Prostate gland (tissue), 2 donors: Measurements from ENCODE around the gene PDGFA. TPM values are rescaled to one million over a fixed set of nuclear protein-coding genes. Genes with fewer than 3 reads are reported as not detected.

Experiments used
- DNase-seq: peaks from one replicate; pipeline ENCODE4 v3.0.0-alpha.2; 2019; ENCODE audit warnings: low spot score
- H3K27ac ChIP-seq, 2 donors: fragments of 200-600 bp; sonication (generic); 2 replicates each; pipeline ENCODE4 v1.5.1; 2017 to 2019
- H3K27me3 ChIP-seq: fragments of 200-600 bp; sonication (generic); replicated peaks from 2 replicates; pipeline ENCODE4 v1.5.1; 2019; ENCODE audit not compliant: insufficient read depth
- H3K36me3 ChIP-seq, 2 donors: fragments of 200-600 bp; sonication (generic); 1 replicate in 1 of 2; 2 replicates in 1 of 2; pipeline versions ENCODE4 v1.5.1 to v1.8.1; 2017 to 2019
- H3K4me1 ChIP-seq: fragments of 200-600 bp; sonication (generic); replicated peaks from 2 replicates; pipeline ENCODE4 v1.5.1; 2019
- H3K4me3 ChIP-seq, 2 donors: fragments of 200-600 bp; sonication (generic); 2 replicates each; pipeline ENCODE4 v1.5.1; 2017 to 2019
- H3K9me3 ChIP-seq: fragments of 200-600 bp; sonication (generic); 2 replicates; pipeline ENCODE4 v1.5.1; 2017
- POLR2A ChIP-seq: fragments of 450-650 bp; IDR thresholded peaks from one replicate; pipeline ENCODE4 v1.6.1; 2016; ENCODE audit warnings: antibody characterized with exemption, mild to moderate bottlenecking
- POLR2AphosphoS5 ChIP-seq: sonication (generic); formaldehyde crosslinking; IDR thresholded peaks from one replicate; pipeline ENCODE4 v1.6.1; 2017; ENCODE audit warnings: antibody characterized with exemption
- WGBS: methylation state at CpG from one replicate; pipeline ENCODE4 v1.1.5; 2018; 5-methylcytosine and 5-hydroxymethylcytosine counted together
- intact Hi-C: fragments of 100-400 bp; cut with DNase I; formaldehyde crosslinking; loops from one replicate; pipeline ENCODE4 v1.14.2; 2022
- total RNA-seq, 2 donors: library from RNA; depleted of rRNA; stranded (reverse); fragments of >200 nt; gene quantifications; one replicate each; pipeline ENCODE4 v1.1.0, GENCODE V29; 2016
- TF ChIP-seq, protein P1 (sequence below), 4 experiments: fragments of 200-600 bp in 2 of 4; fragments of 450-650 bp in 2 of 4; sonication (generic) in 2 of 4; IDR thresholded peaks; 1 replicate in 3 of 4; 2 replicates in 1 of 4; pipeline ENCODE4 v1.5.1; 2016 to 2019; ENCODE audit warnings: antibody characterized with exemption in 4 of 4, mild to moderate bottlenecking in 2 of 4, moderate library complexity in 2 of 4

Gene PDGFA
- total RNA-seq, 2 donors from 2014 or later: 40.4 to 75.0 TPM

DNA sequence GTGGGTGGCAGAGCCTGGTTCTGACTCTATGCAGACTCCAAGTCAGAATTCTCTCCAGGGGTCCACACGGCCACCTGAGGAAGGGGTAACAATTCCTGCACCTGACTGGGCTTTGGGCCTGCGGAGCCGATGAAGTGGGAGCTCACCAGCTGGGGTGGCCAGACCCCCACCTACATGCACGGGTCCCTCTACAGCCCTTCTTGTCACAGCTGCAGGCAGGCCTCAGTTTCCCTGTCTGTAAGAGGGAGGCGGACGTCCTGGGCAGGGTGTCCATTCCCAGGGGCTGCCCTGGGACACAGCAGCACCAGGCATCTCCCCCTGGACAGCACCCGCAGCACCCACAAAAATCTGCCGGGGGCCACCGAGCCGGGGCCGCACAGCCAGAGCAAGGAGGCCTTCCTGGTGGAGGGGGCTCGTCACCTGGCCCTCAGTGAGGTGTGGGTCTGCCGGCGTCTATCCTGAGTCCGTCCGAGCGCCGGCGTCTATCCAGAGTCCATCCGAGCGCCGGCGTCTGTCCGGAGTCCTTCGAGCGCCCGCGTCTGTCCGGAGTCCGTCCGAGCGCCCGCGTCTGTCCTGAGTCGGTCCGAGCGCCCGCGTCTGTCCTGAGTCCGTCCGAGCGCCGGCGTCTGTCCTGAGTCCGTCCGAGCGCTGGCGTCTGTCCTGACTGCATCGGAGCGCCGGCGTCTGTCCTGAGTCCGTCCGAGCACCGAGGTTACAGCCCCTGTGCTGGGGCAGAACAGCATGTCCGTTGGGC lies 65.1 kb downstream of the PDGFA start:
- WGBS: 91% methylated on average over 49 of the region's 56 CpGs
- DNase-seq: no peak
- intact Hi-C loops: no loop called here
- H3K9me3 ChIP-seq: no peaks in the 10 kb centered on the region
- H3K27ac ChIP-seq: no peak overlapping the region
- no peak overlapping the region for H3K4me3 ChIP-seq
- no peaks in the 10 kb centered on the region for H3K4me1 ChIP-seq
- TF ChIP-seq POLR2AphosphoS5 (no peak), POLR2A (no peak)
- TF ChIP-seq, protein P1, sequence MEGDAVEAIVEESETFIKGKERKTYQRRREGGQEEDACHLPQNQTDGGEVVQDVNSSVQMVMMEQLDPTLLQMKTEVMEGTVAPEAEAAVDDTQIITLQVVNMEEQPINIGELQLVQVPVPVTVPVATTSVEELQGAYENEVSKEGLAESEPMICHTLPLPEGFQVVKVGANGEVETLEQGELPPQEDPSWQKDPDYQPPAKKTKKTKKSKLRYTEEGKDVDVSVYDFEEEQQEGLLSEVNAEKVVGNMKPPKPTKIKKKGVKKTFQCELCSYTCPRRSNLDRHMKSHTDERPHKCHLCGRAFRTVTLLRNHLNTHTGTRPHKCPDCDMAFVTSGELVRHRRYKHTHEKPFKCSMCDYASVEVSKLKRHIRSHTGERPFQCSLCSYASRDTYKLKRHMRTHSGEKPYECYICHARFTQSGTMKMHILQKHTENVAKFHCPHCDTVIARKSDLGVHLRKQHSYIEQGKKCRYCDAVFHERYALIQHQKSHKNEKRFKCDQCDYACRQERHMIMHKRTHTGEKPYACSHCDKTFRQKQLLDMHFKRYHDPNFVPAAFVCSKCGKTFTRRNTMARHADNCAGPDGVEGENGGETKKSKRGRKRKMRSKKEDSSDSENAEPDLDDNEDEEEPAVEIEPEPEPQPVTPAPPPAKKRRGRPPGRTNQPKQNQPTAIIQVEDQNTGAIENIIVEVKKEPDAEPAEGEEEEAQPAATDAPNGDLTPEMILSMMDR (IDR thresholded peaks at IDR 0.05): no peak
- no peaks in the 10 kb centered on the region for H3K27me3 ChIP-seq
- H3K36me3 ChIP-seq: no peaks in the 10 kb centered on the region

DNA sequence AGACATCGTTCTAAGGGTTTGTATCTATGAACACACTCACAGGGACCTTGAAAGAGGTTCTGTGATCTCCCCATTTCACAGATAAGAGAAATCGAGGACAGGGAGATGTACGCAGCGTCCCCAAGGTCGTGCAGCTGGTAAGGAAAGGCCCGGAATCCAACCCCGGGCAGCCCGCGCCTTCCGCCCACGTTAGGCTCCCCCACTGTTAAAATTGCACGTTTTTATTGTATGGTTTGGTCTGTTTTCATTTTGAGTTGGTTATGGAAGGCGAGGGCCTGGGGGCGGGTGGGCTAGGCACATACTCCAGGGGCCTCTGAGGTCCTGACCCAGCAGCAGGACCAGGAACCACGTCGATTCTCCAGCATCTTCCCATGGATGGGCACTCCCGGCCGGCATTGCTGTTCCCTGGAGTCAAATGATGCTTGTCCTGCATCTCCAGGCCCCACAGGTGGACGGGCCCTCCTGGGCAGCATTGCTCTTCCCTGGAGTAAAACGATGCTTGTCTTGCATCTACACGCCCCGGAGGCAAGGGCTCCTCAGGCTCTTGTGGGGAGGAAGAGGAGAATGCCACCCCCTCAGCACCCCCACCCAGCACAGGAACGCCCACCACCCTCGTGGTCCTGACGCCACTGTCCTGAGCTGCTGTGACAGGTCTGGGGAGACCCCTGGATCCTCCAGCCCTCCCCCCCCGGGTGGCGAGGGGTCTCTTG lies 65.9 kb downstream of the PDGFA start:
- intact Hi-C loops: no loop called here
- Histone ChIP-seq H3K4me1 (no peaks in the 10 kb centered on the region), H3K27ac (no peak overlapping the region), H3K36me3 (no peaks in the 10 kb centered on the region), H3K9me3 (no peaks in the 10 kb centered on the region), H3K27me3 (no peaks in the 10 kb centered on the region), H3K4me3 (no peak overlapping the region)
- no peak for DNase-seq
- 90% methylated on average over 27 of the region's 27 CpGs for WGBS
- TF ChIP-seq POLR2A: no peak
- no peak for TF ChIP-seq POLR2AphosphoS5
- TF ChIP-seq, protein P1 (IDR thresholded peaks at IDR 0.05): no peak

DNA sequence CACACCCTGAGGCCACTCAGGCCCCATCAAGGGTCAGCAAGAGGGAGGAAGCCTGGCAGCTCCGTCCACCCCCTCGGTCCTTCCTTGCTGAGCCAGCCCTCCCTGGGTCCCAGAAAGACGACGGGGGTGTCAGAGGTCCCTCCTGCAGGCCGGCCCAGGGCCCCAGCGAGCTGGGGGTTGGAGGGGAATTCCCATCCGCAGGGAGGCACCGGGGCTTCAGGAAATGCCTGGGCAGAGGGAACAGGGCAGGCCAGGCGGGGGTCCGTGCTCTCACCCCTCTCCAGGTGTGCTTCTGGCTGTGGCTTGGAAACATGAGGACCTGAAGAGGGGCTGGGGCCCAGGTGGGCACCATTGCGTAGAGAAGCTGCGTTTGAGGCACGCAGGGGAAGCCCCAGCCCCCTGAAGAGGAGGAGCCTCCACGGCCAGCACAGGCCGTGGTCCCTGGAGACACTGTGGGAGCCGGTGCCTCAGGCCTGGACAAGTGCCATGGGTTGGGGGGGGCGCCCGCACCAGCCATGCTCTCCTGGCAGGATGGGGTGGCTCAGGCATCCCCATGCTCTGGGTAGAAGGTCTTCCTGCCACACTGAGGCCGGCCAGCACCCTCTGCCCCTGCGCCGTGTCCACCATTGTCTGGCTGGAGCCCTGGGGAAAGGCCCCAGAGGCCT lies 66.7 kb downstream of the PDGFA start:
- TF ChIP-seq POLR2A (no peak), POLR2AphosphoS5 (no peak)
- TF ChIP-seq, protein P1 (IDR thresholded peaks at IDR 0.05): no peak
- Histone ChIP-seq H3K27ac (no peak overlapping the region), H3K36me3 (no peaks in the 10 kb centered on the region), H3K4me1 (no peaks in the 10 kb centered on the region), H3K4me3 (no peak overlapping the region), H3K27me3 (no peaks in the 10 kb centered on the region), H3K9me3 (no peaks in the 10 kb centered on the region)
- no peak for DNase-seq
- WGBS: 60% methylated on average over 16 of the region's 21 CpGs
- intact Hi-C loops: no loop called here

DNA sequence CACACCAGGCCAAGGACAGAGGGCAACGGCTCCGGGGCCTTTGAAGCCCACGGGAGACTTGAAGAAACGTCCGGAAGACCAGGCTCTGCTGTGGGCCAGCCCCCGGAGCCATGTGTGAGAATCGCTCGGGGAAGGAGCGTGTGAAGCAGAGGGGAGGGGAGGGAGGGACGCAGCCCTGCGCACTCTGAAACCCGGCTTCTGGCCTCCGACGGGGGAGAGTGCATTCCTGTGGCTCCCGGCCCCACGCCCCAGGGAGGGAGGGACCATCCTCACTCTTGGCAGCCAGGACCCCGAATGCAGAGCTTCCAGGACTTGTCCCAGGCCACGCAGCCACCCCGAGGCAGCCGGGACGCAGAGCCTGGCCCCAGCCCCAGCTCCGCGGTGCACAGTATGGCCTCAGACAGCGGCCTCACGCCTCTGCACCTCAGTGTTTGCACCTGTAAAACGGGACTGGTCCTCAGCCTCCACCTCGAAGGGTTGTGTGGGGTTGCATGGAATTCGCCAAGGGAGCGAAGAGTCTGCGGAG lies 67.4 kb downstream of the PDGFA start:
- no peak overlapping the region for H3K27ac ChIP-seq
- no peaks in the 10 kb centered on the region for H3K4me1 ChIP-seq
- intact Hi-C loops: no loop called here
- no peak for DNase-seq
- 22% methylated on average over 27 of the region's 30 CpGs for WGBS
- H3K36me3 ChIP-seq: no peaks in the 10 kb centered on the region
- no peak for TF ChIP-seq POLR2A
- TF ChIP-seq, protein P1 (IDR thresholded peaks at IDR 0.05): no peak
- no peak for TF ChIP-seq POLR2AphosphoS5
- no peaks in the 10 kb centered on the region for H3K27me3 ChIP-seq
- H3K9me3 ChIP-seq: no peaks in the 10 kb centered on the region
- no peak overlapping the region for H3K4me3 ChIP-seq
